ENCODE measurements around the gene NLGN3.

Gene NLGN3

DNA sequence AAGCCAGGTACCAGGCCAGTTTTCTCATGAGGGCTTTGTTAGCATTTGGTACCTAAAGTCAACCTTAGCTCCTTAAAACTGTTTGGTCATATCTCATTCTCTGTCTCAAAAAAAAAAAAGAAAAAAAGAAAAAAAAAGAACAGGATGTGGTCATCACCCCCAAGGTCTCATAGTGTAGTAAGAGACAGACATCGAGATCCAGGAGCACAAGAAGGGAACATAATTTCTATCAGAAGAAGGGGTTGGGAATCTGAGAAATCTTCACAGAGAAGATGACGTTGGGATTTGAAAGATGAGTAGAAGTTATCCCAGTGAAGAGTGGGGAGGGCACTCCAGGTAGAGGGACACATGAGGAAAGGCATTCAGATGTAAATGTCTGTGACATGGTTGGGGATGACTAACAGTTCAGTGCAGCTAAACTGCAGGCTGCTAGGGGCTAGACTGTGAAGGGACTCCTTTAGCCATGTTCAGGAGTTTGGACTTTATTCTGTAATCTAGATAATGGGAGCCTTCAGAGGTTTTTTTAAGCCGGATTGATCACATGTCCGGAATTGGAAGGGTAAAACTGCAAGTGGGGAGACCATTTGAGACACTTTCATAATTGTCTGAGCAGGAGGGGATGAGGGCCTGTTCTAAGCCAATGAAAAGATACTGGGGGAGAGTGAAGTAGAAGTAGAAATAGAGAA, 51.5 kb downstream of the NLGN3 start:
- no peaks in the 10 kb centered on the region for H3K27me3 Mint-ChIP-seq
- H3K9me3 Mint-ChIP-seq: no peaks in the 10 kb centered on the region
- H3K27ac Mint-ChIP-seq: peak overlapping the region; percentile 95
- H3K4me3 Mint-ChIP-seq: peak overlapping the region; percentile 94
- H3K4me1 Mint-ChIP-seq (ENCODE audit: low read depth): peaks cover 34% of the 10 kb centered on the region
- H3K36me3 Mint-ChIP-seq (ENCODE audit: low read depth): peaks cover 9% of the 10 kb centered on the region

- Mint-ChIP-seq H3K27ac (peak overlapping the region; percentile 93), H3K9me3 (no peaks in the 10 kb centered on the region), H3K4me1 (ENCODE audit: low read depth) (peaks cover 26% of the 10 kb centered on the region), H3K4me3 (peak overlapping the region; percentile 94), H3K36me3 (ENCODE audit: low read depth) (peaks cover 9% of the 10 kb centered on the region), H3K27me3 (no peaks in the 10 kb centered on the region)
Observed at GRCh38 chrX:71198066-71198465, 53.4 kb downstream of the NLGN3 start.

DNA sequence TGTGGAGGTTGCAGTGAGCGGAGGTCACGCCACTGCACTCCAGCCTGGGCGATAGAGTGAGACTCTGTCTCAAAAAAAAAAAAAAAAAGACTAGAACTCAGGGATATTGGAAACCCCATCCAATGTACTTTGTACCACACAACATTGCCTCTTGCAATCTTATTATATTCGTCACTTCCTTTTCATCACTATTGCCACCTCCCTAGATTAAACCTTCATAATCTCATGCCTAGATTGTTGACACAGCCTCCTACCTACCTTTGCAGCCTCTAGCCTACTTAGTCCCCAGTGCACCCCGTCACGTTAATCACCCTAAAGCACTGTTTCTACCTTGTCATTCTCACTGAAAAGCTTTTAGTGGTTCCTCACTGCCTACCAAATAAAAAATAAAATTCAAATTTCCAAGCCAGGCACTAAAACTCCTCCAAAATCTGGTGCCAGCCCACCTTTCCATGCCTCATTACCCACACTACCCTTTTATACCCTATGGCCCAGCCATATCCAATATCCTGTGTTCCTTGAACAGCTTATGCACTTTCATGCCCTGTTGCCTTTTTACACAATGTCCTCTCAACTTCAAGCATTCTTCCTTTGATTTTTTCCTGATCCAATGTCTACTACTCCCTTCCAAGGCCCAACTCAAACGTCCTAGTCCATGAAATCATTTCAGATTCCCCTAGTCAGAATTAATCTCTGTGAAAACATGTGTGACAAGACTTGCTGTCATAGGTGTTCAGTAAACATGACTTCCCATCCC, 54.8 kb downstream of the NLGN3 start:
- Mint-ChIP-seq H3K9me3 (no peaks in the 10 kb centered on the region), H3K27ac (peak overlapping the region; percentile 12), H3K4me3 (no peak overlapping the region), H3K4me1 (ENCODE audit: low read depth) (peaks cover 20% of the 10 kb centered on the region), H3K27me3 (no peaks in the 10 kb centered on the region), H3K36me3 (ENCODE audit: low read depth) (peaks cover 9% of the 10 kb centered on the region)

DNA sequence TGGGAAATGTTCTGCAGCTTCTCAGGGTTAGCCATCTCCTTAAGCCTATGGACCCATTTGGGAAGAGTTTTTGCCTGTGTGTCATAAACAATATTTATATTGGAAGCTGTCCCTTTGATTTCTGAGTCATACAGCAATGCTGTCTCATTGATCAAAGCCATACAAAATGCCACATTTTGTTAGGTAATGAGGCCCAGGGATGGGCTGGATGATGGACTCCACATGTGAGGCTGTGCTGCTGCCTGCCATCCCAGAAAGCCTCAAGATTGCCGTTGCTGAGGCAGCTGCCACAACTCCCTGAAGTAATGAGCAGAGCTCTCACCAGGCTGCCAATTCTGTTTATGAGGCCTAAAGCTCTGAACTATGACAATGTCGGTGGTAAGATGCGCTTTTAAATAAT, 66.2 kb downstream of the NLGN3 start:
- H3K27me3 Mint-ChIP-seq: no peaks in the 10 kb centered on the region
- no peak overlapping the region for H3K4me3 Mint-ChIP-seq
- no peaks in the 10 kb centered on the region for H3K4me1 Mint-ChIP-seq (ENCODE audit: low read depth)
- H3K36me3 Mint-ChIP-seq (ENCODE audit: low read depth): no peaks in the 10 kb centered on the region
- no peaks in the 10 kb centered on the region for H3K9me3 Mint-ChIP-seq
- no peak overlapping the region for H3K27ac Mint-ChIP-seq

- Mint-ChIP-seq H3K36me3 (ENCODE audit: low read depth) (no peaks in the 10 kb centered on the region), H3K9me3 (no peaks in the 10 kb centered on the region), H3K4me3 (no peak overlapping the region), H3K27me3 (no peaks in the 10 kb centered on the region), H3K27ac (no peak overlapping the region), H3K4me1 (ENCODE audit: low read depth) (peaks cover 2% of the 10 kb centered on the region)
Observed at GRCh38 chrX:71212536-71212935, 67.9 kb downstream of the NLGN3 start.

GRCh38 chrX:71214152-71214551, 69.5 kb downstream of the NLGN3 start:
- Mint-ChIP-seq H3K27me3 (no peaks in the 10 kb centered on the region), H3K4me1 (ENCODE audit: low read depth) (peaks cover 2% of the 10 kb centered on the region), H3K36me3 (ENCODE audit: low read depth) (no peaks in the 10 kb centered on the region), H3K9me3 (no peaks in the 10 kb centered on the region), H3K4me3 (no peak overlapping the region), H3K27ac (no peak overlapping the region)

DNA sequence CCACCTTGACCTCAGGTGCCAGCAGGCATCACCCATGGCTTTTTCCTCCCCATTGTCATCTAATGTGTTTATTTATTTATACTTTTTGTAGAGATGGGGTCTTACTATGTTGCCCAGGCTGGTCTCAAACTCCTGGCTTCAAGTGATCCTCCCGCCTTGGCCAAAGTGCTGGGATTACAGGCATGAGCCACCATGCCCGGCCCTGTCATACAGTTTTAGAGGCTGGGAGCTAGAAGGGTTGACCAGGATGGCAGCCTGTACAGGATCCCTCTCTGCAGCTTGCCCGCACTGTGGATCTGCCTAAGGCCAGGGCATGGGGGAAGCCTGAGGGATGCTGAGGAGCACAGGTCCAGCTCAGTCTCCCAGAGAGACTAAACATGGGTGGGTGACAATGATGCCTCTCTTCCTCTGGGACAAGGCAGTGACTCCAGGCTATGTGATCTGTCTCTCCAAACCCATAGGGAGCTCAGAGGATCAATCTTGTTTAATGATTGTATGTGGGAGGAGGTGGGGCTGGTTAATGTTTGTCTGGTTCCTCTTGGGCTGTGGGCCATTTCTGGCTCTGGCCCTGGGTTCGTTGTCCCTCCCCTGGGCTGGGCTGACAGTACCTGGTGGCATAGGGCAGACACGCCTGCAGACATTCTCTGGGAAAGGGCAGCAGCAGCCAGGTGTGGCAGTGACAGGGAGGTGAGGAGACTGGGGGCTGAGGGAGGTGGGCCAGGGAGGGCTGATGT, 70.1 kb downstream of the NLGN3 start:
- no peaks in the 10 kb centered on the region for H3K36me3 Mint-ChIP-seq (ENCODE audit: low read depth)
- H3K27ac Mint-ChIP-seq: no peak overlapping the region
- H3K4me1 Mint-ChIP-seq (ENCODE audit: low read depth): peaks cover 2% of the 10 kb centered on the region
- H3K27me3 Mint-ChIP-seq: no peaks in the 10 kb centered on the region
- H3K4me3 Mint-ChIP-seq: no peak overlapping the region
- no peaks in the 10 kb centered on the region for H3K9me3 Mint-ChIP-seq

DNA sequence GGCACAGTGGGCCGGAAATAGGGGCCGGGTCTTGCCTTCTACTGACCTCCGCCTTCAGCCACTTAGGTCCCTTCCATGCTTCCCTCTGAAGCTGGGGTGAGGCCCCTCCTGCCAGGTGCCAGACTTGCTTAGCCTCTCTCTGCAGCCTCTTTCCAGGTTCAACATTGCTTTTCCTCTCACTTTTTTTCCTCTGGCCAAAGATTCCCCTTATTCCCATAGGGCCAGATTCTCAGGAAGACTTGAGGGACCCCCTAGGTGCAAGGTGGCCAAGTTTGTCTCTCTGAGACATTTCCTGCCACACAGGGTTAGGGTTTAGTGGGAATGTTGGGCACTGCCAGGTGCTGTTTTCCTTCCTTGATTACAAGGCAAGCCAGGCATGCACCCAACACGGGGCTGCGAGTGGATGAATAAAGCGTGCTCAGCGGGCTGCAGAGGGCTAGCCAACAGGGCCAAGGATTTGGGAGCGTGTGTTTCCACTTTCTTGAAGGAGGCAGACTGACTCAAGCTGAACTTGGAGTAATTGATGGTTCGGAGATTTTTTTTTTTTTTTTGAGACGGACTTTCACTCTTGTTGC, 70.8 kb downstream of the NLGN3 start:
- Mint-ChIP-seq H3K9me3 (no peaks in the 10 kb centered on the region), H3K27me3 (no peaks in the 10 kb centered on the region), H3K4me1 (ENCODE audit: low read depth) (peaks cover 2% of the 10 kb centered on the region), H3K36me3 (ENCODE audit: low read depth) (no peaks in the 10 kb centered on the region), H3K4me3 (no peak overlapping the region), H3K27ac (no peak overlapping the region)

- Mint-ChIP-seq H3K27ac (no peak overlapping the region), H3K27me3 (no peaks in the 10 kb centered on the region), H3K4me3 (no peak overlapping the region), H3K4me1 (ENCODE audit: low read depth) (peaks cover 2% of the 10 kb centered on the region), H3K9me3 (no peaks in the 10 kb centered on the region), H3K36me3 (ENCODE audit: low read depth) (no peaks in the 10 kb centered on the region)
Observed at GRCh38 chrX:71216485-71216884, 71.8 kb downstream of the NLGN3 start.

DNA sequence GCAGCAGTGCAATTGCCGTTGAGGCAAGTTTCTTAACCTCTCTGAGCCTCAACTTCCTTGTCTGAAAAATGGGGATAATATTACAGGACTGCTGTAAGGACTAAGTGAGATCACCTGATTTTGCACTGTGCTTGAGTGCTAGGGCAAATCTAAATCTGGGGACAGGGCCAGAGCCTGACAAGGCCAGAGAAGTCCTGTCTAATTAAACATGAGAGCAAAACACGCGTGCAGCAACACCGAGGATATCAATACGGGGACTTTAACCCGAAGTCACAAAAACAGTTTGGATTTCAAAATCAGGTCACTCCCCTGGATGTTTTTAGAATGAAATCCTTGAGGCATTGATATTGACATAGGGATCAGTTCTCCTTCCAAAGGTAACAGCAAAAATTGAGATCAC, 72.7 kb downstream of the NLGN3 start:
- peaks cover 2% of the 10 kb centered on the region for H3K4me1 Mint-ChIP-seq (ENCODE audit: low read depth)
- no peaks in the 10 kb centered on the region for H3K36me3 Mint-ChIP-seq (ENCODE audit: low read depth)
- no peaks in the 10 kb centered on the region for H3K27me3 Mint-ChIP-seq
- no peaks in the 10 kb centered on the region for H3K9me3 Mint-ChIP-seq
- no peak overlapping the region for H3K27ac Mint-ChIP-seq
- no peak overlapping the region for H3K4me3 Mint-ChIP-seq
